ENCODE data around the gene SUSD3. TPM values are rescaled to one million over a fixed set of nuclear protein-coding genes. Genes with fewer than 3 reads are reported as not detected.

The SUSD3 gene
- total RNA-seq, 1 experiment from 2014 or later: 5.0 TPM

DNA sequence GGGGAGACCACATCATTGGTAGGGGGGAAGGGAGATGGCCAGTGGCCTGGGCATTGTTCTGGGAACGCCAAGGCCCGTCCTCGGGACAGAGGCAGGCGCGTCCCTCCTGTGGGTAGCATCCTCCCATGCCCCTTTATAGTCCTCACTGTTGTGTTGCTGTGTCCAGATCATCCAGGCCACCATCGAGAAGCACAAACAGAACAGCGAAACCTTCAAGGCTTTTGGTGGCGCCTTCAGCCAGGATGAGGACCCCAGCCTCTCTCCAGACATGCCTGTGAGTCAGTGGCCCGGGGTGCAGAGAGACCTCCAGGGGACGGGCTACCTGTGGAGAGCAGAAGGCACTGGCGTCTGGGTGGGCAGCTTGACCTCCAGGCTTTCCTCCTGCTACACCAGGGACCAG lies 38.4 kb upstream of the SUSD3 start:
- H3K27me3 ChIP-seq (ENCODE audit: control insufficient read depth, insufficient read depth, low read length): no peaks in the 10 kb centered on the region
- in situ Hi-C loops (cut with HindIII; ENCODE audit: low pct_unique_long_range_greater_than_20kb, low sequenced_read_pairs) (no loop called here), intact Hi-C loops (cut with micrococcal nuclease; ENCODE audit: unreplicated experiment) (no loop called here)
- ATAC-seq: no peak
- DNase-seq (ENCODE audit: low read depth, low spot score): no peak
- ChIA-PET CTCF (no interaction called here), POLR2A (no interaction called here)
- no peak overlapping the region for H3K4me3 ChIP-seq (ENCODE audit: low read depth in 2 of 2, low read length in 2 of 2)
- no peaks in the 10 kb centered on the region for H3K4me1 ChIP-seq (ENCODE audit: control insufficient read depth, insufficient read depth, low read length)
- TF ChIP-seq TCF7L2 (IDR thresholded peaks at IDR 0.05; ENCODE audit: low read depth, low read length): no peak
- TF ChIP-seq, protein P1, sequence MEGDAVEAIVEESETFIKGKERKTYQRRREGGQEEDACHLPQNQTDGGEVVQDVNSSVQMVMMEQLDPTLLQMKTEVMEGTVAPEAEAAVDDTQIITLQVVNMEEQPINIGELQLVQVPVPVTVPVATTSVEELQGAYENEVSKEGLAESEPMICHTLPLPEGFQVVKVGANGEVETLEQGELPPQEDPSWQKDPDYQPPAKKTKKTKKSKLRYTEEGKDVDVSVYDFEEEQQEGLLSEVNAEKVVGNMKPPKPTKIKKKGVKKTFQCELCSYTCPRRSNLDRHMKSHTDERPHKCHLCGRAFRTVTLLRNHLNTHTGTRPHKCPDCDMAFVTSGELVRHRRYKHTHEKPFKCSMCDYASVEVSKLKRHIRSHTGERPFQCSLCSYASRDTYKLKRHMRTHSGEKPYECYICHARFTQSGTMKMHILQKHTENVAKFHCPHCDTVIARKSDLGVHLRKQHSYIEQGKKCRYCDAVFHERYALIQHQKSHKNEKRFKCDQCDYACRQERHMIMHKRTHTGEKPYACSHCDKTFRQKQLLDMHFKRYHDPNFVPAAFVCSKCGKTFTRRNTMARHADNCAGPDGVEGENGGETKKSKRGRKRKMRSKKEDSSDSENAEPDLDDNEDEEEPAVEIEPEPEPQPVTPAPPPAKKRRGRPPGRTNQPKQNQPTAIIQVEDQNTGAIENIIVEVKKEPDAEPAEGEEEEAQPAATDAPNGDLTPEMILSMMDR (IDR thresholded peaks at IDR 0.05): no peak
- no peak for TF ChIP-seq POLR2AphosphoS5 (IDR thresholded peaks at IDR 0.05; ENCODE audit: low read depth, low read length)
- TF ChIP-seq, protein P2, sequence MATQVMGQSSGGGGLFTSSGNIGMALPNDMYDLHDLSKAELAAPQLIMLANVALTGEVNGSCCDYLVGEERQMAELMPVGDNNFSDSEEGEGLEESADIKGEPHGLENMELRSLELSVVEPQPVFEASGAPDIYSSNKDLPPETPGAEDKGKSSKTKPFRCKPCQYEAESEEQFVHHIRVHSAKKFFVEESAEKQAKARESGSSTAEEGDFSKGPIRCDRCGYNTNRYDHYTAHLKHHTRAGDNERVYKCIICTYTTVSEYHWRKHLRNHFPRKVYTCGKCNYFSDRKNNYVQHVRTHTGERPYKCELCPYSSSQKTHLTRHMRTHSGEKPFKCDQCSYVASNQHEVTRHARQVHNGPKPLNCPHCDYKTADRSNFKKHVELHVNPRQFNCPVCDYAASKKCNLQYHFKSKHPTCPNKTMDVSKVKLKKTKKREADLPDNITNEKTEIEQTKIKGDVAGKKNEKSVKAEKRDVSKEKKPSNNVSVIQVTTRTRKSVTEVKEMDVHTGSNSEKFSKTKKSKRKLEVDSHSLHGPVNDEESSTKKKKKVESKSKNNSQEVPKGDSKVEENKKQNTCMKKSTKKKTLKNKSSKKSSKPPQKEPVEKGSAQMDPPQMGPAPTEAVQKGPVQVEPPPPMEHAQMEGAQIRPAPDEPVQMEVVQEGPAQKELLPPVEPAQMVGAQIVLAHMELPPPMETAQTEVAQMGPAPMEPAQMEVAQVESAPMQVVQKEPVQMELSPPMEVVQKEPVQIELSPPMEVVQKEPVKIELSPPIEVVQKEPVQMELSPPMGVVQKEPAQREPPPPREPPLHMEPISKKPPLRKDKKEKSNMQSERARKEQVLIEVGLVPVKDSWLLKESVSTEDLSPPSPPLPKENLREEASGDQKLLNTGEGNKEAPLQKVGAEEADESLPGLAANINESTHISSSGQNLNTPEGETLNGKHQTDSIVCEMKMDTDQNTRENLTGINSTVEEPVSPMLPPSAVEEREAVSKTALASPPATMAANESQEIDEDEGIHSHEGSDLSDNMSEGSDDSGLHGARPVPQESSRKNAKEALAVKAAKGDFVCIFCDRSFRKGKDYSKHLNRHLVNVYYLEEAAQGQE (IDR thresholded peaks at IDR 0.05; ENCODE audit: insufficient read depth in 1 of 2, low read depth in 2 of 2, low read length in 1 of 2): no peak
- TF ChIP-seq SIN3A (IDR thresholded peaks at IDR 0.05; ENCODE audit: borderline replicate concordance, insufficient read depth, low read depth, low read length): no peak
- no peak overlapping the region for H3K27ac ChIP-seq (ENCODE audit: low read length)
- H3K36me3 ChIP-seq (ENCODE audit: control insufficient read depth, insufficient read depth, low read length): no peaks in the 10 kb centered on the region
- no TSS peak for BruUV-seq (replicated peaks)
- no peaks in the 10 kb centered on the region for H3K9me3 ChIP-seq (ENCODE audit: control insufficient read depth, insufficient read depth, low read depth, low read length)

DNA sequence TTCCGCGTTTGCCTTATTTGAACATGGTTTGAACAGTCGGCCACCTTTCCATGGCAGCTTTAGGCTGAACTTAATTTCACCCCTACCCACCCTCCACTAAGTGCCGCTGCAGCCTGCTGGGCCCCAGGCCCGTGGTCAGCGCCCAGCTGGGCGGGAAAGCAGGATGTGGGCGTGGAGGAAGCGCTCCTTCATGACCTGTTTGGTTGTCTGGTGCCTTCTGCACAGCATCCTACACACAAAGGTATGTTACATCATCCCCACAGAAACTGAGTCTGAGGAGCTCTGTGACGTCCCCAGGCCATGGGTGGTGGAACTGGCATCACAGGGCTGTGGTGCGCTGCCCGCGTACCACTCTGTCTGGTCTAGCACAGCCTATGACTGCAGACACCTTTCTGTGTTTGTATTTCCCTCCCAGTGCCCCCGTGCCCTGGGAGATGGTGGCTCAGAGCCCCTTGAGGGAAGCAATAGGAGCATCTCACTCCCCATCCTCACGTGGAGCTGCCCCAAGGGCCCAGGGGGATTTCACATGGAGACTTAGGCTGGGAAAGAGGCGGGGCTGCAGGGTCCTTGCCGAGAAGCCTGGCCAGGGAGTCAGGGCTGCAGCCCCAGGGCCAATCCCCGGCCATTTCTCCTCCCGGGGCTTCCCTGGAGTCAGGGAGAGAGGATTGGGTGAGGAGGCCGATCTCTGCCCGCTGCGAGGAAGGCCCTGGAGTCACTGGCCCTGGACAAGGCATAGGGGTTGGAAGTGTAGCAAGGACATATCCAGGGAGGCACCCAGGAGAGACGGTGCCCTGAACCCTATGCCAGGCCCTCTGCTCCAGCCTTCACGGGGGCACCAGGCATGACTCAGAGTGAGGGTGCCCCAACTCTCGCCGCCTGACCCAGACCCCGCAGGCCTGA lies 37.5 kb upstream of the SUSD3 start:
- in situ Hi-C loops (cut with HindIII; ENCODE audit: low pct_unique_long_range_greater_than_20kb, low sequenced_read_pairs) (no loop called here), intact Hi-C loops (cut with micrococcal nuclease; ENCODE audit: unreplicated experiment) (no loop called here)
- H3K27me3 ChIP-seq (ENCODE audit: control insufficient read depth, insufficient read depth, low read length): no peaks in the 10 kb centered on the region
- ATAC-seq (no peak), DNase-seq (ENCODE audit: low read depth, low spot score) (no peak)
- ChIA-PET POLR2A (no interaction called here), CTCF (no interaction called here)
- TF ChIP-seq, protein P2 (IDR thresholded peaks at IDR 0.05; ENCODE audit: insufficient read depth in 1 of 2, low read depth in 2 of 2, low read length in 1 of 2): no peak
- TF ChIP-seq TCF7L2 (IDR thresholded peaks at IDR 0.05; ENCODE audit: low read depth, low read length) (no peak), POLR2AphosphoS5 (IDR thresholded peaks at IDR 0.05; ENCODE audit: low read depth, low read length) (no peak), SIN3A (IDR thresholded peaks at IDR 0.05; ENCODE audit: borderline replicate concordance, insufficient read depth, low read depth, low read length) (no peak)
- TF ChIP-seq, protein P1 (IDR thresholded peaks at IDR 0.05): no peak
- H3K36me3 ChIP-seq (ENCODE audit: control insufficient read depth, insufficient read depth, low read length): no peaks in the 10 kb centered on the region
- H3K4me1 ChIP-seq (ENCODE audit: control insufficient read depth, insufficient read depth, low read length): no peaks in the 10 kb centered on the region
- no TSS peak for BruUV-seq (replicated peaks)
- H3K27ac ChIP-seq (ENCODE audit: low read length): no peak overlapping the region
- no peaks in the 10 kb centered on the region for H3K9me3 ChIP-seq (ENCODE audit: control insufficient read depth, insufficient read depth, low read depth, low read length)
- no peak overlapping the region for H3K4me3 ChIP-seq (ENCODE audit: low read depth in 2 of 2, low read length in 2 of 2)
